GM21737 (cell line): Measurements from ENCODE around the gene RABIF.
"Not testable (repeated sequence)": the region's sequence is repeated elsewhere in the genome, so short reads cannot be mapped to it uniquely, and the experiment has no call there.

Source experiments
- ATAC-seq: cut with Tn5 transposase; IDR thresholded peaks from one replicate; pipeline ENCODE4 v1.9.1; 2021; ENCODE audit warnings: mild to moderate bottlenecking, moderate library complexity; ENCODE audit not compliant: unreplicated experiment

The RABIF gene

DNA sequence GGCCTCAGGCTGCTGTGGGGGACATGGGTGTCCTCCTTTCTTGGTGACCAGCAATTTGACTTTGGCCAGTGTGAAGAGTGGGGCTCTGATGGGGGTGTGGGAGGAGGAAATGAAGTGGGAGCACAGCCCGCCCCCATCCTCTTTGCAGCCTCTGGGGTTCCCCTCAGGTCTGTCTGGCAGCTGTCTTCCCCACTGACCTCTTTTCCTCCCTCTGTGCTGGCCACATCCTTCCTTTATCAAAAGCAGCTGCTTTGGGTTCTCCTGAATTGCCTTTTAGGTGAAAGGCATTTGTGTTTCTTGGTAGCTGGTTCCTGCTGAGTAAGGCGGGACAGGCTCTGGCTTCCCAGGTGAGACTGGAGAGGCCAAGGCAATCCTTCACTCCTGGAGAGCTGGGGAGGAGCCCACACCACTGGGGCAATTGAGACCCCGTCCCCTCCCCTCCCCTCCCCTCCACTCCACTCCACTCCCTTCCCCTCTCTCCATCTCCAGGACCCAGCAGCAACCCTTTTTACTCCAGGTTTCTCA is 53.3 kb downstream of the RABIF start:
- no peak for ATAC-seq

- no peak for ATAC-seq
Measured at GRCh38 chr1:202834771-202835547, 54.0 kb downstream of the RABIF start.

DNA sequence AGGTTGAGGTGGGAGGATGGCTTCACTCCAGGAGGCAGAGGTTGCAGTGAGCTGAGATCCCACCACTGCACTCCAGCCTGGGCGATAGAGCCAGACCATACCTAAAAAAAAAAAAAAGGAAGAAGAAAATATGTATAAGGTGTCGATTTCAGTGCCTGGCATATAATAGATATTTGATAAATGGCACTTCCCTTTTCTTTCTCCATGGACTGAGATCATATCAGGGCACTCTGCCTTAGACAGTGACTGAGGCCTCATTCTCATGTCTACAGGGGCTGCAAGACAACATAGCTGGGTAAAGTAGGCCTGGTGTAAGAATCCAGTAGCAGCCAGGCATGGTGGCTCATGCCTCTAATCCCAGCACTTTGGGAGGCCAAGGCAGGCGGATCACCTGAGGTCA is 57.0 kb downstream of the RABIF start:
- no peak for ATAC-seq

DNA sequence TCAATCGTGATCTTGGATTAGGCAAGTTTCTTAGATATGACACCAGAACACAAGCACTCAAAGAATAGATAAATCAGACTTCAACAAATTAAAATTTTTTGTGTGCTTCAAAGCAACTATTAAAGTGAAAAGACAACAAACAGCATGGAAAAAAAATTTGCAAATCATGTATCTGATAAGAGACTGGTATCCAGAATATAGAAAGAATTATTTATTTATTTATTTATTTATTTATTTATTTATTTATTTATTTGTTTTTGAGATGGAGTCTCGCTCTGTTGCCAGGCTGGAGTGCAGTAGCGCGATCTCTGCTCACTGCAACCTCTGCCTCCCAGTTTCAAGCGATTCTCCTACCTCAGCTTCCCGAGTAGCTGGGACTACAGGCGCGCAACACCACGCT is 59.7 kb downstream of the RABIF start:
- not testable (repeated sequence) for ATAC-seq
